Pancreas (tissue), 10 donors: ENCODE results near the gene HIBADH. TPM values are rescaled to one million over a fixed set of nuclear protein-coding genes. Genes with fewer than 3 reads are reported as not detected.

Experiments
- ATAC-seq, 4 donors: fragments of 200-7000 bp; cut with Tn5 transposase; one replicate each; pipeline versions ENCODE4 v1.8.0 to v1.9.1; 2020; ENCODE audit warnings: mild to moderate bottlenecking in 4 of 4, moderate library complexity in 4 of 4
- DNase-seq, 6 donors: peaks; one replicate each; pipeline ENCODE4 v3.0.0-alpha.2; 2020
- FAIRE-seq: peaks from 2 replicates; lab custom pipeline; 2012; peaks lifted over from hg19 to GRCh38; lab: Jason Lieb, UNC
- H3K27ac ChIP-seq, 4 donors: fragments of 200-600 bp; sonication (generic); 1 replicate in 3 of 4; 2 replicates in 1 of 4; pipeline versions ENCODE4 v1.5.0 to v1.8.0; 2020
- H3K27me3 ChIP-seq, 4 donors: fragments of 200-600 bp; one replicate each; pipeline ENCODE4 v1.8.0; 2021
- H3K36me3 ChIP-seq, 3 donors: fragments of 200-600 bp; sonication (generic) in 1 of 3; one replicate each; pipeline versions ENCODE4 v1.5.0 to v1.8.0; 2020 to 2021
- H3K4me1 ChIP-seq, 3 donors: fragments of 200-600 bp; one replicate each; pipeline ENCODE4 v1.8.0; 2021
- H3K4me3 ChIP-seq, 4 donors: fragments of 200-600 bp; sonication (generic) in 2 of 4; one replicate each; pipeline versions ENCODE4 v1.5.0 to v1.8.0; 2020 to 2021
- H3K9me3 ChIP-seq, 4 donors: fragments of 200-600 bp; one replicate each; pipeline ENCODE4 v1.8.0; 2021
- WGBS, 2 donors: extraction: QIAGEN DNeasy Blood & Tissue Kit; methylation state at CpG; one replicate each; pipeline ENCODE4 v1.1.7; 2013; 5-methylcytosine and 5-hydroxymethylcytosine counted together
- intact Hi-C, 3 donors: fragments of 100-400 bp; cut with DNase I; formaldehyde crosslinking; loops; one replicate each; pipeline versions ENCODE4 v1.11.1 to v1.14.2; 2022
- polyA plus RNA-seq, 2 donors: library from polyadenylated mRNA; stranded (reverse); fragments of 200-250 nt; gene quantifications; one replicate each; pipeline ENCODE4 v1.2.3, GENCODE V29; 2013
- total RNA-seq, 6 donors: library from RNA; stranded (reverse); fragmentation: NEBNext Ultra II Directional in 4 of 6; extraction: Animal tissue kit (Norgen Biotek cat#: 25700) in 4 of 6; gene quantifications; one replicate each; pipeline versions ENCODE4 v1.2.1 to v1.2.4, GENCODE V29; 2021 to 2023
- TF ChIP-seq, protein P1 (sequence below), 4 donors: fragments of 200-600 bp; sonication (generic) in 3 of 4; IDR thresholded peaks; one replicate each; pipeline versions ENCODE4 v1.5.0 to v1.8.0; 2021; ENCODE audit warnings: antibody characterized with exemption in 4 of 4
- donor health status: healthy with polysubstance abuse.
- donor health status: DM: no; HTN: no; CAD: no; lungs with moderate emphysema.
- donor health status: DM: no; HTN: no; CAD: no.
- donor health status: control.
- donor health status: control.
- donor health status: Bipolar disorder and iron deficiency.
- donor health status: DM: yes; HTN: yes; CAD: no.
- donor health status: DM: no; HTN: no; CAD: no.
- donor health status: DM: no; HTN: no; CAD: no.
- donor health status: DM: yes; HTN: yes; CAD: no.

HIBADH gene
- total and polyA plus RNA-seq, 8 donors: 10.2 to 23.3 (median 14.2) TPM

DNA sequence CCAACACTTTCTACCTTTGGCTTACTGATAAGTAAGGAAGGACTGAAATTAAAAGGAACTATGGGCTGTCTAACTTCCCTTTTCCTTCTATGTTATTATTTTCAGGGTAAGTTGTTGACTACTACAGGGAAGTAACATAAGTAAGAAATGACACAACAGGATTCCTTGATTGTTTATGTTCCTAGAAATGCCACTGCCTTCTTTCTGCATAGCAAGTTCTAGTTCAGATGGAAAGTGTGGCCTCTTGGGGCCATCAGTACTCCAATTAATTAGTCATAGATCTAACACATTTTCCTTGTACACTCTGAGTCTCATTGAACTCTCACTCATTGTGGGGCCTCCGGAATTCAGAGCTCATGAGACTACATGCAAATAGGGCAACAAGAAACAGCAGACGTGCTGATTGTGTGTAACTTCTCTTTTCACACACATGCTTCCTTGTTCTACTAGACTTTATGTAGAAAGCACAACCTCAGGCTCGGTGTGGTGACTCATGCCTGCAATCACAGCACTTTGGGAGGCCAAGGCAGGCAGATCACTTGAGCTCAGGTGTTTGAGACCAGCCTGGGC is 35.3 kb upstream of the HIBADH start:
- H3K27me3 ChIP-seq: no peaks in the 10 kb centered on the region
- TF ChIP-seq, protein P1, sequence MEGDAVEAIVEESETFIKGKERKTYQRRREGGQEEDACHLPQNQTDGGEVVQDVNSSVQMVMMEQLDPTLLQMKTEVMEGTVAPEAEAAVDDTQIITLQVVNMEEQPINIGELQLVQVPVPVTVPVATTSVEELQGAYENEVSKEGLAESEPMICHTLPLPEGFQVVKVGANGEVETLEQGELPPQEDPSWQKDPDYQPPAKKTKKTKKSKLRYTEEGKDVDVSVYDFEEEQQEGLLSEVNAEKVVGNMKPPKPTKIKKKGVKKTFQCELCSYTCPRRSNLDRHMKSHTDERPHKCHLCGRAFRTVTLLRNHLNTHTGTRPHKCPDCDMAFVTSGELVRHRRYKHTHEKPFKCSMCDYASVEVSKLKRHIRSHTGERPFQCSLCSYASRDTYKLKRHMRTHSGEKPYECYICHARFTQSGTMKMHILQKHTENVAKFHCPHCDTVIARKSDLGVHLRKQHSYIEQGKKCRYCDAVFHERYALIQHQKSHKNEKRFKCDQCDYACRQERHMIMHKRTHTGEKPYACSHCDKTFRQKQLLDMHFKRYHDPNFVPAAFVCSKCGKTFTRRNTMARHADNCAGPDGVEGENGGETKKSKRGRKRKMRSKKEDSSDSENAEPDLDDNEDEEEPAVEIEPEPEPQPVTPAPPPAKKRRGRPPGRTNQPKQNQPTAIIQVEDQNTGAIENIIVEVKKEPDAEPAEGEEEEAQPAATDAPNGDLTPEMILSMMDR (IDR thresholded peaks at IDR 0.05): no peak
- ATAC-seq: peak in 3 of 4 donors; percentile 50 to 84 (median 80)

DNA sequence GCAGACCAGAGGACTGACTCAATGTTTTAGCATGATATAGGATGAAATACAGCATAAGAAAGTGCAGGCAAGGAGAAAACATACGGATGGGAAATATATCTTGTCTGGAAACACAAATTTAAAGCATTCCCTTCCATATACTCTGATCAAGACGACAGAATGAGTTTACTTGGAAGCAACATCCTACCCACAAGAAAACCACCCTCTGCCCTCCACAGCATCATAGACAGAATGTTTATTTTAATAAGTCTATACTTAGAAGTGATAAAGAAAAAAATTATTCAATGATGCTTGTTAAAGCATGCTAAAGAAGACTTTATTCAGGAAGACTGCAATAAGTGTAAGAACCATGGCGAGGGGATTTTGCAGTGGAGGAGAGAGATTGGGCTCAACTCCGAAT is 32.4 kb upstream of the HIBADH start:
- no peaks in the 10 kb centered on the region for H3K36me3 ChIP-seq
- 76 to 88% methylated on average over 4 of the region's 4 CpGs for WGBS, 2 donors
- DNase-seq (no peak), FAIRE-seq (no peak), ATAC-seq (no peak)
- H3K9me3 ChIP-seq: no peaks in the 10 kb centered on the region
- intact Hi-C loops: no loop called here
- H3K27me3 ChIP-seq: no peaks in the 10 kb centered on the region
- H3K4me3 ChIP-seq: no peak overlapping the region
- H3K27ac ChIP-seq: no peak overlapping the region
- no peaks in the 10 kb centered on the region for H3K4me1 ChIP-seq
- TF ChIP-seq, protein P1 (IDR thresholded peaks at IDR 0.05): no peak

More for the DNA sequence above, 35.3 kb upstream of the HIBADH start:
- Histone ChIP-seq H3K9me3 (no peaks in the 10 kb centered on the region), H3K4me3 (no peak overlapping the region), H3K36me3 (no peaks in the 10 kb centered on the region), H3K4me1 (no peaks in the 10 kb centered on the region), H3K27ac (peak overlapping the region in 1 of 4 donors; percentile 24)
- intact Hi-C loops: no loop called here
- WGBS, 2 donors: 83 to 92% methylated on average over 3 of the region's 3 CpGs
- FAIRE-seq (no peak), DNase-seq (peak in 1 of 6 donors; percentile 28)

DNA sequence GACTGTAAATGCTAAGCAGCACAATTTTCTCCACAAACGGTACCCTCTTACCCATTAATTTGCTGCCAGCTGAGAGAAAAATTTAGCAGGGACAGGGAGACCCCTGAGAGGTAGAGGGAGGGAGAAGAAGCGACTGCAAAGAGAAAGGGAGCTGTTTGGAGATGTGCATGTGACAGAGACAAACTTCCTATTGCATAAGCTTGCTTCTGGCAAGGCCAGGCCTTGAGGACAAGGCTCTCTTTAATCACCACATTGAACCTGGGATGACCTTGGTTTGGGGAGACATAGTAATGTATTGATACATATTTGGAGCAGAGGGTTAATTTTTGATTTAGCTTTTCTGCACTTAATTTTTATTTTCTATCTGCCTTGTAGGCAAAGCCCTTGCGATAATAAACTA is 31.1 kb upstream of the HIBADH start:
- WGBS, 2 donors: 69 to 77% methylated on average over 3 of the region's 3 CpGs
- TF ChIP-seq, protein P1 (IDR thresholded peaks at IDR 0.05): no peak
- intact Hi-C loops: no loop called here
- Histone ChIP-seq H3K4me1 (no peaks in the 10 kb centered on the region), H3K27ac (no peak overlapping the region), H3K36me3 (no peaks in the 10 kb centered on the region), H3K9me3 (no peaks in the 10 kb centered on the region), H3K27me3 (no peaks in the 10 kb centered on the region), H3K4me3 (no peak overlapping the region)
- FAIRE-seq (no peak), DNase-seq (no peak), ATAC-seq (peak in 1 of 4 donors; percentile 67)

DNA sequence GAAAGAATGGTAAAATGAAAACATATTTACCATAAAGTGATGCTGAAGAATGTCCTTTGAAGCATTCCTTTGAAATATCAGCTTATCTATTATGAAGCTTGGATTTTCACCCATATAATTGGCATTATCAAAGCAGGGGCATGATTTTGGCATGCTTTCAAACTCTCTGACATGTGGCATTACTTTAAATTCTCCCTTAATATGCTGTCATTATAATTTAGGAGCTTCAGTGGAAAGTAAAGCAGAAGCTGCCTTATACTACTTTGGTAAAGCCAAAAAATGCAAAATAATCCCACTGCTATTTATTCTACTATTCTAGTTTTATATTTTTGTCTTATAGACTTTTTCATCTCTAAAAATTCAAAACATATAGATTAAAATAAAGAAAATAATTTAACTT is 28.0 kb upstream of the HIBADH start:
- Histone ChIP-seq H3K36me3 (no peaks in the 10 kb centered on the region), H3K4me1 (no peaks in the 10 kb centered on the region), H3K27me3 (no peaks in the 10 kb centered on the region), H3K9me3 (no peaks in the 10 kb centered on the region), H3K4me3 (no peak overlapping the region), H3K27ac (no peak overlapping the region)
- TF ChIP-seq, protein P1 (IDR thresholded peaks at IDR 0.05): no peak
- intact Hi-C loops: no loop called here
- ATAC-seq (no peak), DNase-seq (no peak), FAIRE-seq (no peak)

DNA sequence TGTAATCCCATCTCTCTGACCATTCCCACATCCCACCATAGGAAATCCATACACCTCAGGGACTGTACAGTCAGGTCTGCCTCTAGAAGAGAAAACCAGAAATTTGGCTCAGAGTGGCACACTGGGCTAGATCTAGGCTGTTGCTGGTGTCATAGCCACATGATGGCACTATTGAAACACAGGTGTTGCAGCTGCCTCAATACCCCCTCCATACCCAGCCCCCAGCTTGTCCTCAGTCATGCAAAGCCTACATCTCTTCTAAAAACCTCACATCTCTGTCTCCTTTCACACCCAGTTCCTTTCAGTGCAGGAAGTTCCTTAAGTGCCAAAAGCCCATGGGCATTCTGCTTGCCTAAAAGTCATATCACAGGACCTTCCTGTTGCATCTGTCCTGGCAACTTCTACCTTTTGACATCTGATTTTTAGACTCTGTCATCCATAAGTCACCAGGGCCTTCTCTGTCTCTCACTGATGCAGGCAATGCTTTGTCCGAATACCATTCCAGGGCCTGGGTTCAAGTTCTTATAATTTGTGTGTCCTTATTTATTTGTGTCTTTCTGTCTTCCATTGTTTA is 27.0 kb upstream of the HIBADH start:
- FAIRE-seq: no peak
- TF ChIP-seq, protein P1 (IDR thresholded peaks at IDR 0.05): no peak
- Histone ChIP-seq H3K27me3 (no peaks in the 10 kb centered on the region), H3K27ac (no peak overlapping the region), H3K36me3 (no peaks in the 10 kb centered on the region), H3K4me3 (no peak overlapping the region), H3K9me3 (no peaks in the 10 kb centered on the region), H3K4me1 (no peaks in the 10 kb centered on the region)
- DNase-seq: peak in 1 of 6 donors; percentile 14
- intact Hi-C loops: loop anchor here in 2 of 3 donors (5.0 to 10.0 kb wide), 2 partner anchors 235 to 333 kb away; no protein-coding TSS in a partner anchor
- ATAC-seq: peak in 3 of 4 donors; percentile 69 to 79 (median 71)
- 83 to 86% methylated on average over 1 of the region's 1 CpG for WGBS, 2 donors
